Caco-2 (cell line): ENCODE data around the gene CROCC2. TPM values are rescaled to one million over a fixed set of nuclear protein-coding genes. Genes with fewer than 3 reads are reported as not detected.

Source experiments
- BruUV-seq: library from RNA; stranded (reverse); fragments of 400-500 nt; replicated peaks from 2 replicates; lab custom pipeline; 2021; lab: Mats Ljungman, UMichigan
- CTCF ChIA-PET: fragments of 300-600 bp; sonication (Branson Sonifier 250); formaldehyde crosslinking; loops from one replicate; lab custom pipeline; 2022; ENCODE audit warnings: antibody characterized with exemption; lab: Charles Lee
- POLR2A ChIA-PET: fragments of 300-600 bp; sonication (Branson Sonifier 250); formaldehyde crosslinking; loops from one replicate; lab custom pipeline; 2022; ENCODE audit warnings: antibody characterized with exemption; lab: Charles Lee
- DNase-seq, 2 experiments: peaks; one replicate each; pipeline versions ENCODE4 v3.0.0 to v3.0.0-alpha.2; 2020 to 2022
- H3K27me3 ChIP-seq: replicated peaks from 2 replicates; pipeline ENCODE4 v1.6.0; 2011; ENCODE audit warnings: low read length; ENCODE audit not compliant: control insufficient read depth, insufficient read depth
- H3K36me3 ChIP-seq: 2 replicates; pipeline ENCODE4 v1.5.1; 2011; ENCODE audit warnings: low read length; ENCODE audit not compliant: control insufficient read depth, insufficient read depth
- H3K4me1 ChIP-seq: fragments of 250-450 bp; sonication (Bioruptor Pico); 2 replicates; pipeline ENCODE4 v1.5.1; 2020; ENCODE audit warnings: mild to moderate bottlenecking
- H3K4me3 ChIP-seq: 2 replicates; pipeline ENCODE4 v1.5.1; 2011; ENCODE audit warnings: low read depth, mild to moderate bottlenecking, control low read depth, low read length
- H3K9me3 ChIP-seq: fragments of 250-450 bp; sonication (Bioruptor Pico); 2 replicates; pipeline ENCODE4 v1.5.1; 2020; ENCODE audit warnings: mild to moderate bottlenecking, moderate library complexity
- H3K27ac Mint-ChIP-seq: one replicate; pipeline ENCODE4 v1.8.0; 2022; ENCODE audit warnings: mixed read lengths; ENCODE audit not compliant: unreplicated experiment
- H3K27me3 Mint-ChIP-seq: one replicate; pipeline ENCODE4 v1.8.0; 2022; ENCODE audit warnings: mixed read lengths; ENCODE audit not compliant: insufficient read depth, unreplicated experiment
- H3K36me3 Mint-ChIP-seq: one replicate; pipeline ENCODE4 v1.8.0; 2022; ENCODE audit warnings: mild to moderate bottlenecking, mixed read lengths; ENCODE audit not compliant: insufficient read depth, unreplicated experiment
- H3K4me1 Mint-ChIP-seq: one replicate; pipeline ENCODE4 v1.8.0; 2022; ENCODE audit warnings: low read depth, mixed read lengths; ENCODE audit not compliant: unreplicated experiment
- H3K4me3 Mint-ChIP-seq: one replicate; pipeline ENCODE4 v1.8.0; 2022; ENCODE audit warnings: mild to moderate bottlenecking, moderate library complexity, mixed read lengths; ENCODE audit not compliant: unreplicated experiment
- H3K9me3 Mint-ChIP-seq: one replicate; pipeline ENCODE4 v1.8.0; 2022; ENCODE audit warnings: mixed read lengths; ENCODE audit not compliant: unreplicated experiment
- intact Hi-C: fragments of 100-400 bp; cut with micrococcal nuclease; formaldehyde crosslinking; loops from one replicate; pipeline ENCODE4 v1.10.0; 2022; ENCODE audit not compliant: unreplicated experiment
- total RNA-seq: library from RNA; stranded (reverse); gene quantifications from 2 replicates; pipeline ENCODE4 v1.2.3, GENCODE V29; 2022
- TF ChIP-seq, protein P1 (sequence below), 2 experiments: fragments of 200-600 bp in 1 of 2; IDR thresholded peaks; 1 replicate in 1 of 2; 2 replicates in 1 of 2; pipeline versions ENCODE4 v1.5.1 to v1.8.0; 2011 to 2022; ENCODE audit warnings: antibody characterized with exemption in 1 of 2, control low read depth in 1 of 2, inconsistent platforms in 1 of 2, low read depth in 1 of 2, low read length in 1 of 2, mild to moderate bottlenecking in 1 of 2, moderate library complexity in 1 of 2; ENCODE audit not compliant: insufficient read depth in 1 of 2, severe bottlenecking in 1 of 2, unreplicated experiment in 1 of 2

The CROCC2 gene
- total RNA-seq, 1 experiment from 2014 or later = not detected

DNA sequence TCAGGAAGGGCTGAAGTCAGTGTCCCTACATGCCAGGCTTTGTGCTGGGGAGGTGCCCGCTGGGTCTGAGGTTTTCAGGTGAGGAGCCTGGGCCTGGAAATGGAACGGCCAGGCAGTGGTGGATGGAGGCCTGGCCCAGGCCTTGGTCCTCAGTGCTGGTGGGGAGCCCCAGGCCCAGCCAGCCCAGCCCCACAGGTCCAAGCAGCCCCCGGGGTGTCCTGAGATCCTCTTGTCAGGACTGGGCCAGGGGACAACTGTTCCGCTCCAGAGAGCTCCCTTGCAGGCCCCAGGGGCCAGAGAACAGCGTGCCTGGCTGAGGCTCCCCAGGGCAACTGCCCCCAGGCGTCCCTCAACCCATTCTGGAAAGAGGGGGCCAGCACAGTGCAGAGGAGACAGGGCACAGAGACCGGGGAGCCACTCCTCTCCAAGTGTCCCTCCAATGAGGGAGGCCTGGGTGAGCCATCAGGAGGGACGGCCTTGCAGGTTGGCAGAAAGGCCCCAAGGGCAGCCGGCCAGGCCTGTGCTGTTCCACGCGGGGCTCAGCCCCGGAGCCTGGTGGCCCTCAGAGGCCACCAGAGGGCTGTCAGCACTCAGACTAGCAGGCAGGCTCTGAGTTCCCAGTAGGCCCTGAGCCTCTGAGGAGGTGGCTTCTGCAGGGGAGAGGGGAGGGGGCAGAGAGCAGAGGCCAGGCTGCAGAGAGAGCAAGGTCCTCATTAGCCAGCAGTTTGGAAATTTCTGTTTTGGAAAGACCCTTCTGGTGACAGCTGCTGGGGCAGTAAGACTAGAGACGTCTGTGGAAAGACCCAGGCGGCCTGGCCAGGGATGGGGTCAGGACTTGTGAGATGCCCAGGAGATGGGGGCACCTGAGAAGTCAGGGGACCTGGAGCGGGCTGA, 62.8 kb downstream of the CROCC2 start:
- TF ChIP-seq, protein P1, sequence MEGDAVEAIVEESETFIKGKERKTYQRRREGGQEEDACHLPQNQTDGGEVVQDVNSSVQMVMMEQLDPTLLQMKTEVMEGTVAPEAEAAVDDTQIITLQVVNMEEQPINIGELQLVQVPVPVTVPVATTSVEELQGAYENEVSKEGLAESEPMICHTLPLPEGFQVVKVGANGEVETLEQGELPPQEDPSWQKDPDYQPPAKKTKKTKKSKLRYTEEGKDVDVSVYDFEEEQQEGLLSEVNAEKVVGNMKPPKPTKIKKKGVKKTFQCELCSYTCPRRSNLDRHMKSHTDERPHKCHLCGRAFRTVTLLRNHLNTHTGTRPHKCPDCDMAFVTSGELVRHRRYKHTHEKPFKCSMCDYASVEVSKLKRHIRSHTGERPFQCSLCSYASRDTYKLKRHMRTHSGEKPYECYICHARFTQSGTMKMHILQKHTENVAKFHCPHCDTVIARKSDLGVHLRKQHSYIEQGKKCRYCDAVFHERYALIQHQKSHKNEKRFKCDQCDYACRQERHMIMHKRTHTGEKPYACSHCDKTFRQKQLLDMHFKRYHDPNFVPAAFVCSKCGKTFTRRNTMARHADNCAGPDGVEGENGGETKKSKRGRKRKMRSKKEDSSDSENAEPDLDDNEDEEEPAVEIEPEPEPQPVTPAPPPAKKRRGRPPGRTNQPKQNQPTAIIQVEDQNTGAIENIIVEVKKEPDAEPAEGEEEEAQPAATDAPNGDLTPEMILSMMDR (IDR thresholded peaks at IDR 0.05; ENCODE audit: insufficient read depth in 1 of 2, low read depth in 1 of 2, low read length in 1 of 2, severe bottlenecking in 1 of 2, unreplicated experiment in 1 of 2) = no peak
- BruUV-seq = no TSS peak
- ChIA-PET POLR2A (no interaction called here), CTCF (no interaction called here)
- Histone ChIP-seq H3K4me3 (no peak overlapping the region), H3K4me1 (no peaks in the 10 kb centered on the region), H3K9me3 (no peaks in the 10 kb centered on the region), H3K27me3 (no peaks in the 10 kb centered on the region), H3K36me3 (no peaks in the 10 kb centered on the region)
- intact Hi-C loops = no loop called here
- Mint-ChIP-seq H3K36me3 (no peaks in the 10 kb centered on the region), H3K27me3 (peaks cover 13% of the 10 kb centered on the region), H3K4me1 (no peaks in the 10 kb centered on the region), H3K9me3 (peaks cover 9% of the 10 kb centered on the region), H3K4me3 (no peak overlapping the region), H3K27ac (no peak overlapping the region)
- DNase-seq = no peak

DNA sequence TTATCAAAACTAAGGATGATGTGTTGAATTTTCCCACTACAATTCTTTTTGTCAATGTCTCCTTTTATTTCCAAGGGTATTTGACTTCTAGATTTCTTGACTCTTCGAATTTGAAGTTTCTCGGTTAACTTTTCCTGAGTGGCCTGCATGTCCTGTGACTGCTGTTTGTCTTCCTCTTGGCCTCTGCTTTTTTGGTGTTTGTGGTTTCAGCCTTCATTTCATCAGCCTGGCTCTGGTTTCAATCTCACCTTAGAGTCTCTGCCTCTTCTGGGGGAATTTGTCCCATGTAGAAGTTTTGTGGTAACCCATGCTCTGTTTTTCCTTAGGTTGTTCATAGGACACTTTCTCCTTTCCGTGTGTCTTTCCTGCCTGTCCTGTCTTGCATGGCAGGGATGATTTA, 64.0 kb downstream of the CROCC2 start:
- H3K4me1 ChIP-seq = no peaks in the 10 kb centered on the region
- H3K4me3 ChIP-seq = no peak overlapping the region
- ChIA-PET CTCF (no interaction called here), POLR2A (no interaction called here)
- Mint-ChIP-seq H3K27ac (no peak overlapping the region), H3K36me3 (no peaks in the 10 kb centered on the region), H3K9me3 (peaks cover 9% of the 10 kb centered on the region), H3K27me3 (peaks cover 20% of the 10 kb centered on the region), H3K4me3 (no peak overlapping the region), H3K4me1 (no peaks in the 10 kb centered on the region)
- no peak for DNase-seq
- no peaks in the 10 kb centered on the region for H3K9me3 ChIP-seq
- H3K27me3 ChIP-seq = no peaks in the 10 kb centered on the region
- intact Hi-C loops = no loop called here
- no peaks in the 10 kb centered on the region for H3K36me3 ChIP-seq
- BruUV-seq = no TSS peak
- TF ChIP-seq, protein P1 (IDR thresholded peaks at IDR 0.05; ENCODE audit: insufficient read depth in 1 of 2, low read depth in 1 of 2, low read length in 1 of 2, severe bottlenecking in 1 of 2, unreplicated experiment in 1 of 2) = no peak

DNA sequence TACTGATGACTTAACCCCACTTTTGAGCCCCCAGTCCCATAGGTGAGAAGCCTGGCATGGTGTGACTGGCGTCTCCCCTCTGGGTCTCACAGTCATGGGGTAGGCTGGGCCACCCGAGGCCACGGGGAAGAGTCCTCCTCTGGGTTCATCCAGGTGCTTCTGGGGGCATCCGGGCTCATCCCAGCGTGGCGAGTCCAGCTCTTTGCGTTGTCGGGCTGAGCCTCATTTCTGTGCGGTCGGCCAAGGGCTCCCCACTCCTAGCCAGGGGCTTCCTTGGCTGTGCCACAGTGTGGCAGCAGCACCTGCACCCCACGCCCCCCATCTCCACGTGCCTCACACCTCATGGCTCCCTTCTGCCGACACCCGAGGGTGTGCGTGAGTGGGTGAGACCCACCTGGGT, 64.7 kb downstream of the CROCC2 start:
- Histone ChIP-seq H3K27me3 (no peaks in the 10 kb centered on the region), H3K9me3 (no peaks in the 10 kb centered on the region), H3K4me3 (no peak overlapping the region), H3K4me1 (no peaks in the 10 kb centered on the region), H3K36me3 (no peaks in the 10 kb centered on the region)
- Mint-ChIP-seq H3K27ac (no peak overlapping the region), H3K4me3 (no peak overlapping the region), H3K36me3 (no peaks in the 10 kb centered on the region), H3K4me1 (no peaks in the 10 kb centered on the region), H3K9me3 (peaks cover 9% of the 10 kb centered on the region), H3K27me3 (peaks cover 20% of the 10 kb centered on the region)
- ChIA-PET CTCF (no interaction called here), POLR2A (no interaction called here)
- BruUV-seq = no TSS peak
- TF ChIP-seq, protein P1 (IDR thresholded peaks at IDR 0.05; ENCODE audit: insufficient read depth in 1 of 2, low read depth in 1 of 2, low read length in 1 of 2, severe bottlenecking in 1 of 2, unreplicated experiment in 1 of 2) = no peak
- intact Hi-C loops = no loop called here
- no peak for DNase-seq
